ENCODE measurements around the gene EPS8L2. TPM values are rescaled to one million over a fixed set of nuclear protein-coding genes. Genes with fewer than 3 reads are reported as not detected.

Gene EPS8L2
- total and polyA plus RNA-seq, 2 of the 13 experiments (the other 11 are each of a cell fraction or from before 2014, with no cell fraction given): 89.3 to 416 TPM

- TF ChIP-seq POGK (CRISPR knock-in tag; conservative IDR thresholded peaks at IDR 0.05) (no peak; the same call in 1 of the 2 replicates), ZNF331 (CRISPR knock-in tag; IDR thresholded peaks at IDR 0.05) (no peak; the same call in 1 of the 2 replicates), ZNF34 (CRISPR knock-in tag; IDR thresholded peaks at IDR 0.05; ENCODE audit: borderline replicate concordance) (peak; percentile 50; the same call in 1 of the 2 replicates), FOSL2 (CRISPR knock-in tag; IDR thresholded peaks at IDR 0.05) (peak; percentile 5; the same call in 1 of the 2 replicates), MXD4 (CRISPR knock-in tag; IDR thresholded peaks at IDR 0.05) (no peak; the same call in 1 of the 2 replicates), FUBP1 (CRISPR knock-in tag; IDR thresholded peaks at IDR 0.05; ENCODE audit: borderline replicate concordance) (no peak), ZNF362 (CRISPR knock-in tag; IDR thresholded peaks at IDR 0.05; ENCODE audit: borderline replicate concordance) (peak; percentile 48; the same call in 1 of the 2 replicates), ZKSCAN1 (IDR thresholded peaks at IDR 0.05; ENCODE audit: low read length) (no peak), ZNF580 (CRISPR knock-in tag; IDR thresholded peaks at IDR 0.05; ENCODE audit: borderline replicate concordance, low read depth) (no peak), KLF12 (CRISPR knock-in tag; IDR thresholded peaks at IDR 0.05; ENCODE audit: borderline replicate concordance) (peak; percentile 67; the same call in 1 of the 2 replicates), TAF1 (CRISPR knock-in tag; IDR thresholded peaks at IDR 0.05) (peak; percentile 81), ZNF777 (CRISPR knock-in tag; IDR thresholded peaks at IDR 0.05) (peak; percentile 52), ZNF792 (CRISPR knock-in tag; IDR thresholded peaks at IDR 0.05) (peak; percentile 16), SUZ12 (IDR thresholded peaks at IDR 0.05; ENCODE audit: low read depth, low read length) (peak; percentile 22; the same call in 1 of the 2 replicates), ZNF569 (CRISPR knock-in tag; IDR thresholded peaks at IDR 0.05; ENCODE audit: borderline replicate concordance) (no peak), SYNCRIP (IDR thresholded peaks at IDR 0.05; ENCODE audit: insufficient read depth, low read depth, low read length) (no peak)
- TF ChIP-seq, protein P1, sequence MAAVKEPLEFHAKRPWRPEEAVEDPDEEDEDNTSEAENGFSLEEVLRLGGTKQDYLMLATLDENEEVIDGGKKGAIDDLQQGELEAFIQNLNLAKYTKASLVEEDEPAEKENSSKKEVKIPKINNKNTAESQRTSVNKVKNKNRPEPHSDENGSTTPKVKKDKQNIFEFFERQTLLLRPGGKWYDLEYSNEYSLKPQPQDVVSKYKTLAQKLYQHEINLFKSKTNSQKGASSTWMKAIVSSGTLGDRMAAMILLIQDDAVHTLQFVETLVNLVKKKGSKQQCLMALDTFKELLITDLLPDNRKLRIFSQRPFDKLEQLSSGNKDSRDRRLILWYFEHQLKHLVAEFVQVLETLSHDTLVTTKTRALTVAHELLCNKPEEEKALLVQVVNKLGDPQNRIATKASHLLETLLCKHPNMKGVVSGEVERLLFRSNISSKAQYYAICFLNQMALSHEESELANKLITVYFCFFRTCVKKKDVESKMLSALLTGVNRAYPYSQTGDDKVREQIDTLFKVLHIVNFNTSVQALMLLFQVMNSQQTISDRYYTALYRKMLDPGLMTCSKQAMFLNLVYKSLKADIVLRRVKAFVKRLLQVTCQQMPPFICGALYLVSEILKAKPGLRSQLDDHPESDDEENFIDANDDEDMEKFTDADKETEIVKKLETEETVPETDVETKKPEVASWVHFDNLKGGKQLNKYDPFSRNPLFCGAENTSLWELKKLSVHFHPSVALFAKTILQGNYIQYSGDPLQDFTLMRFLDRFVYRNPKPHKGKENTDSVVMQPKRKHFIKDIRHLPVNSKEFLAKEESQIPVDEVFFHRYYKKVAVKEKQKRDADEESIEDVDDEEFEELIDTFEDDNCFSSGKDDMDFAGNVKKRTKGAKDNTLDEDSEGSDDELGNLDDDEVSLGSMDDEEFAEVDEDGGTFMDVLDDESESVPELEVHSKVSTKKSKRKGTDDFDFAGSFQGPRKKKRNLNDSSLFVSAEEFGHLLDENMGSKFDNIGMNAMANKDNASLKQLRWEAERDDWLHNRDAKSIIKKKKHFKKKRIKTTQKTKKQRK (IDR thresholded peaks at IDR 0.05; ENCODE audit: low read length): no peak
- TF ChIP-seq, protein P2, sequence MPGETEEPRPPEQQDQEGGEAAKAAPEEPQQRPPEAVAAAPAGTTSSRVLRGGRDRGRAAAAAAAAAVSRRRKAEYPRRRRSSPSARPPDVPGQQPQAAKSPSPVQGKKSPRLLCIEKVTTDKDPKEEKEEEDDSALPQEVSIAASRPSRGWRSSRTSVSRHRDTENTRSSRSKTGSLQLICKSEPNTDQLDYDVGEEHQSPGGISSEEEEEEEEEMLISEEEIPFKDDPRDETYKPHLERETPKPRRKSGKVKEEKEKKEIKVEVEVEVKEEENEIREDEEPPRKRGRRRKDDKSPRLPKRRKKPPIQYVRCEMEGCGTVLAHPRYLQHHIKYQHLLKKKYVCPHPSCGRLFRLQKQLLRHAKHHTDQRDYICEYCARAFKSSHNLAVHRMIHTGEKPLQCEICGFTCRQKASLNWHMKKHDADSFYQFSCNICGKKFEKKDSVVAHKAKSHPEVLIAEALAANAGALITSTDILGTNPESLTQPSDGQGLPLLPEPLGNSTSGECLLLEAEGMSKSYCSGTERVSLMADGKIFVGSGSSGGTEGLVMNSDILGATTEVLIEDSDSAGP (CRISPR knock-in tag; IDR thresholded peaks at IDR 0.05; ENCODE audit: borderline replicate concordance): peak; percentile 74
Observed at GRCh38 chr11:747158-748006, 41.4 kb downstream of the EPS8L2 start, which contains the start of gene TALDO1 (continued).

Data from HepG2 (cell line).